ENCODE data around the gene LSMEM2. TPM values are rescaled to one million over a fixed set of nuclear protein-coding genes. Genes with fewer than 3 reads are reported as not detected.

Gene LSMEM2
- total and polyA plus RNA-seq, 9 of the 15 experiments (the other 6 are each of a cell fraction or from before 2014, with no cell fraction given): not detected

DNA sequence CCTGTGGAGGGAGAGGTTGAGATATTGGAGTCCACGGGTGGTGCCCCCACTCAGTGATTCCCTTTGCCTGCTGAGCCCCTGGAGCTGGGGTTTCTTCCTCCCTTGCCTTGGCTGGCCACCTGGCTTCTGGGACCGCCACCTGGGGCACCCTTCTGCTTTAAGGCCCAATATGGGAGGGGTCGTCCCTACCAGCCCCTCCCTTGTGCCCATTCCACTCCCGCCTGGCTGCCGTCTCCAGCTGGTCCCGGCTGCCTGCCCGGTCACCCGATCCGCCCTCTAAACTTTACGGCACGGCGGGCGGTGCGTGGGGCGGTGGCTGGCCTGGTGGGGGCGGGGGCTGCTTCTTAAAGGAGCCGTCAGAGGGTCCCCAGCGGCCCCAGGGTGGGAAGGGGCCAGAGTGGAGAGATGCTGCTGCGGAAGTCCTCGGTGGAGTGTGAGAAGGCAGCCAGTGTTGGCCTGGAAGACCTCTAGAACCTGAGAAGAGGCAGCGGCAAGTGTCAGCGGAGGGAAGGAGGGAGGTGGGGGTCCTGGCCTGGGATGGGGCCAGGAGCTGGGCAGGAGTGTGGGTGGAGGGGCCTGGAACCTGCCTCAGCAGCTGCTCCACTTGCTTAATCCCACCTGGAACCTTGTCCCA is 11.5 kb upstream of the LSMEM2 start:
- Histone ChIP-seq H3K9me3 (replicated peaks; ENCODE audit: control insufficient read depth, insufficient read depth, low read depth, low read length) (no peaks in the 10 kb centered on the region), H3K27me3 (ENCODE audit: control insufficient read depth in 2 of 2, insufficient read depth in 2 of 2, low read length in 2 of 2) (no peaks in the 10 kb centered on the region), H3K27ac (ENCODE audit: extremely low read depth, low read depth, low read length) (no peak overlapping the region), H3K36me3 (ENCODE audit: control insufficient read depth, insufficient read depth, low read length) (no peaks in the 10 kb centered on the region), H2AFZ (ENCODE audit: low read depth, low read length) (no peak overlapping the region), H3K79me2 (ENCODE audit: control insufficient read depth, insufficient read depth, low read length) (no peaks in the 10 kb centered on the region), H3K4me1 (replicated peaks in 1 of 2; ENCODE audit: control insufficient read depth in 2 of 2, insufficient read depth in 2 of 2, low read length in 2 of 2) (peaks cover 3 to 54% of the 10 kb centered on the region in 2 experiments; a peak in 4 of 5 replicates), H3K9me1 (ENCODE audit: control insufficient read depth, insufficient read depth, low read length) (no peaks in the 10 kb centered on the region), H3K4me3 (no peak overlapping the region), H4K20me1 (replicated peaks; ENCODE audit: control insufficient read depth, insufficient read depth, low read length) (no peaks in the 10 kb centered on the region; the same call in 1 of the 2 replicates), H3K9ac (ENCODE audit: insufficient read depth in 1 of 2, low read depth in 2 of 2, low read length in 2 of 2) (peak overlapping the region in 1 of 2 experiments; percentile 81; a peak in 2 of 4 replicates), H3K4me2 (ENCODE audit: insufficient read depth, low read length) (peak overlapping the region; percentile 46; the same call in 1 of the 2 replicates)
- ATAC-seq (peak; percentile 36), FAIRE-seq (no peak), DNase-seq (ENCODE audit: extremely low read depth in 1 of 4, low spot score in 3 of 4) (peak in 2 of 4 experiments; percentile 46 to 47)
- ChIA-PET CTCF (ENCODE audit: low intra/inter-chr PET ratio) (interaction anchor here (1.5 kb wide), 1 partner anchor 40 kb away, joined by 3 read pairs; no protein-coding TSS in a partner anchor), POLR2A (interaction anchor here (0.5 to 0.9 kb wide), 4 partner anchors 13 to 301 kb away, joined by 3 to 7 read pairs (median 4); partner anchors contain the start of gene IFRD2)
- TF ChIP-seq, protein P1, sequence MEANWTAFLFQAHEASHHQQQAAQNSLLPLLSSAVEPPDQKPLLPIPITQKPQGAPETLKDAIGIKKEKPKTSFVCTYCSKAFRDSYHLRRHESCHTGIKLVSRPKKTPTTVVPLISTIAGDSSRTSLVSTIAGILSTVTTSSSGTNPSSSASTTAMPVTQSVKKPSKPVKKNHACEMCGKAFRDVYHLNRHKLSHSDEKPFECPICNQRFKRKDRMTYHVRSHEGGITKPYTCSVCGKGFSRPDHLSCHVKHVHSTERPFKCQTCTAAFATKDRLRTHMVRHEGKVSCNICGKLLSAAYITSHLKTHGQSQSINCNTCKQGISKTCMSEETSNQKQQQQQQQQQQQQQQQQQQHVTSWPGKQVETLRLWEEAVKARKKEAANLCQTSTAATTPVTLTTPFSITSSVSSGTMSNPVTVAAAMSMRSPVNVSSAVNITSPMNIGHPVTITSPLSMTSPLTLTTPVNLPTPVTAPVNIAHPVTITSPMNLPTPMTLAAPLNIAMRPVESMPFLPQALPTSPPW (CRISPR knock-in tag; IDR thresholded peaks at IDR 0.05): peak; percentile 30; the same call in 1 of the 2 replicates
- TF ChIP-seq POLR2G (IDR thresholded peaks at IDR 0.05; ENCODE audit: low read depth, low read length) (peak; percentile 37), MBD2 (IDR thresholded peaks at IDR 0.05; ENCODE audit: borderline replicate concordance, low read depth) (no peak)
- TF ChIP-seq, protein P2, sequence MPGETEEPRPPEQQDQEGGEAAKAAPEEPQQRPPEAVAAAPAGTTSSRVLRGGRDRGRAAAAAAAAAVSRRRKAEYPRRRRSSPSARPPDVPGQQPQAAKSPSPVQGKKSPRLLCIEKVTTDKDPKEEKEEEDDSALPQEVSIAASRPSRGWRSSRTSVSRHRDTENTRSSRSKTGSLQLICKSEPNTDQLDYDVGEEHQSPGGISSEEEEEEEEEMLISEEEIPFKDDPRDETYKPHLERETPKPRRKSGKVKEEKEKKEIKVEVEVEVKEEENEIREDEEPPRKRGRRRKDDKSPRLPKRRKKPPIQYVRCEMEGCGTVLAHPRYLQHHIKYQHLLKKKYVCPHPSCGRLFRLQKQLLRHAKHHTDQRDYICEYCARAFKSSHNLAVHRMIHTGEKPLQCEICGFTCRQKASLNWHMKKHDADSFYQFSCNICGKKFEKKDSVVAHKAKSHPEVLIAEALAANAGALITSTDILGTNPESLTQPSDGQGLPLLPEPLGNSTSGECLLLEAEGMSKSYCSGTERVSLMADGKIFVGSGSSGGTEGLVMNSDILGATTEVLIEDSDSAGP (CRISPR knock-in tag; IDR thresholded peaks at IDR 0.05): peak; percentile 89
- TF ChIP-seq, protein P3, sequence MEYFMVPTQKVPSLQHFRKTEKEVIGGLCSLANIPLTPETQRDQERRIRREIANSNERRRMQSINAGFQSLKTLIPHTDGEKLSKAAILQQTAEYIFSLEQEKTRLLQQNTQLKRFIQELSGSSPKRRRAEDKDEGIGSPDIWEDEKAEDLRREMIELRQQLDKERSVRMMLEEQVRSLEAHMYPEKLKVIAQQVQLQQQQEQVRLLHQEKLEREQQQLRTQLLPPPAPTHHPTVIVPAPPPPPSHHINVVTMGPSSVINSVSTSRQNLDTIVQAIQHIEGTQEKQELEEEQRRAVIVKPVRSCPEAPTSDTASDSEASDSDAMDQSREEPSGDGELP (CRISPR knock-in tag; IDR thresholded peaks at IDR 0.05; ENCODE audit: borderline replicate concordance): peak; percentile 71; the same call in 1 of the 2 replicates
- intact Hi-C loops (cut with micrococcal nuclease) (no loop called here), in situ Hi-C loops (cut with MboI) (no loop called here)
- WGBS (ENCODE audit: insufficient coverage, low coverage, missing lambda C conversion rate): 4% methylated on average over 5 of the region's 22 CpGs
- BruUV-seq (replicated peaks): no TSS peak
